A673 (cell line): ENCODE data around the gene NOX3. TPM values are rescaled to one million over a fixed set of nuclear protein-coding genes. Genes with fewer than 3 reads are reported as not detected.

Source experiments
- BruUV-seq: library from RNA; stranded (reverse); fragments of 400-500 nt; replicated peaks from 2 replicates; lab custom pipeline; 2021; lab: Mats Ljungman, UMichigan
- CTCF ChIA-PET: fragments of 300-600 bp; sonication (Branson Sonifier 250); formaldehyde crosslinking; loops from one replicate; lab custom pipeline; 2022; ENCODE audit warnings: antibody characterized with exemption; lab: Charles Lee
- POLR2A ChIA-PET: fragments of 300-600 bp; sonication (Branson Sonifier 250); formaldehyde crosslinking; loops from one replicate; lab custom pipeline; 2022; ENCODE audit warnings: antibody characterized with exemption; ENCODE audit not compliant: low non-redundant PET; lab: Charles Lee
- DNase-seq: peaks from one replicate; pipeline ENCODE4 v3.0.0-alpha.2; 2015; ENCODE audit warnings: low spot score
- H3K27ac ChIP-seq: fragments of 200-600 bp; sonication (generic); 2 replicates; pipeline ENCODE4 v1.5.1; 2016; ENCODE audit warnings: mixed run types, low read depth, mild to moderate bottlenecking, mixed read lengths, antibody characterized with exemption, low read length; ENCODE audit not compliant: poor library complexity, severe bottlenecking
- H3K27me3 ChIP-seq: fragments of 200-600 bp; sonication (generic); replicated peaks from 2 replicates; pipeline ENCODE4 v1.6.1; 2017; ENCODE audit warnings: mixed run types, low read depth, mild to moderate bottlenecking, mixed read lengths, antibody characterized with exemption, low read length; ENCODE audit not compliant: insufficient read depth, poor library complexity
- H3K36me3 ChIP-seq: fragments of 200-600 bp; sonication (generic); 2 replicates; pipeline ENCODE4 v1.6.1; 2016; ENCODE audit warnings: mixed run types, mild to moderate bottlenecking, mixed read lengths, antibody characterized with exemption, low read length; ENCODE audit not compliant: insufficient read depth, poor library complexity, severe bottlenecking
- H3K4me1 ChIP-seq: fragments of 200-600 bp; sonication (generic); 2 replicates; pipeline ENCODE4 v1.6.1; 2017; ENCODE audit warnings: mixed run types, mild to moderate bottlenecking, mixed read lengths, antibody characterized with exemption, low read length; ENCODE audit not compliant: insufficient read depth, poor library complexity, severe bottlenecking
- H3K4me3 ChIP-seq: fragments of 200-600 bp; sonication (generic); 2 replicates; pipeline ENCODE4 v1.5.1; 2016; ENCODE audit warnings: low read depth, mixed run types, mild to moderate bottlenecking, mixed read lengths, low read length; ENCODE audit not compliant: poor library complexity, severe bottlenecking
- H3K9me3 ChIP-seq: fragments of 200-600 bp; sonication (generic); 2 replicates; pipeline ENCODE4 v1.6.1; 2016; ENCODE audit warnings: mixed run types, low read depth, mild to moderate bottlenecking, mixed read lengths, antibody characterized with exemption, low read length; ENCODE audit not compliant: poor library complexity, severe bottlenecking
- CTCF ChIP-seq: fragments of 300-800, 200-600 bp; sonication (generic); conservative IDR thresholded peaks from 2 replicates; pipeline ENCODE4 v1.5.1; 2017; ENCODE audit warnings: low read depth, mild to moderate bottlenecking, antibody characterized with exemption, low read length, moderate library complexity, mixed read lengths
- EZH2 ChIP-seq: fragments of 200-600 bp; sonication (generic); IDR thresholded peaks from 2 replicates; pipeline ENCODE4 v1.6.1; 2017; ENCODE audit warnings: borderline replicate concordance, low read depth, mild to moderate bottlenecking, mixed read lengths, antibody characterized with exemption, low read length; ENCODE audit not compliant: poor library complexity, severe bottlenecking
- intact Hi-C: fragments of 100-400 bp; cut with micrococcal nuclease; formaldehyde crosslinking; loops from one replicate; pipeline ENCODE4 v1.10.0; 2022; ENCODE audit not compliant: unreplicated experiment
- total RNA-seq: library from RNA; stranded (reverse); gene quantifications from 2 replicates; pipeline ENCODE4 v1.2.3, GENCODE V29; 2021

NOX3 gene
- total RNA-seq, 1 experiment from 2014 or later, result not detected

DNA sequence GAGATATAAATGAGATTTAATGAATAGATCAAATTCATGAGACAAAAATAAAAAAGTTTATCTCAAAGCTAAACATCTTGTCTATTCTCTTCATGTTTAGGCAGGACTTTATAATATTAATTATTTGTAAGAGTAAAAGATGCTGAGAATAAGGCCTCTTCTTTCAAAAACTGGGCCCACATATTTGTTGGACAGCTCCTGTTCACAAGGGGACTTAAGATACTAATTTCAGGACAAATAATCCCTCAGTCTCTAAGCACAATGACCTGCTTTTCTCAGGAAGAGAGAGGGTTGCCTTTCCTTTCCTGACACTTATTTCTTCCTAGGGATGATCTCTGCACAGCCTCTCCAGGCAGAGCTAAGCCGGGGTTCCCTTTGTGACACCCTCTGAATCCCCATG lies 43.3 kb downstream of the NOX3 start:
- DNase-seq, result no peak
- BruUV-seq, result no TSS peak
- CTCF ChIA-PET, result no interaction called here
- H3K4me1 ChIP-seq, result no peaks in the 10 kb centered on the region
- TF ChIP-seq CTCF, result no peak
- no peaks in the 10 kb centered on the region for H3K36me3 ChIP-seq
- POLR2A ChIA-PET, result no interaction called here
- no peak overlapping the region for H3K27ac ChIP-seq
- H3K9me3 ChIP-seq, result no peaks in the 10 kb centered on the region
- H3K27me3 ChIP-seq, result no peaks in the 10 kb centered on the region
- intact Hi-C loops, result no loop called here
- no peak overlapping the region for H3K4me3 ChIP-seq

DNA sequence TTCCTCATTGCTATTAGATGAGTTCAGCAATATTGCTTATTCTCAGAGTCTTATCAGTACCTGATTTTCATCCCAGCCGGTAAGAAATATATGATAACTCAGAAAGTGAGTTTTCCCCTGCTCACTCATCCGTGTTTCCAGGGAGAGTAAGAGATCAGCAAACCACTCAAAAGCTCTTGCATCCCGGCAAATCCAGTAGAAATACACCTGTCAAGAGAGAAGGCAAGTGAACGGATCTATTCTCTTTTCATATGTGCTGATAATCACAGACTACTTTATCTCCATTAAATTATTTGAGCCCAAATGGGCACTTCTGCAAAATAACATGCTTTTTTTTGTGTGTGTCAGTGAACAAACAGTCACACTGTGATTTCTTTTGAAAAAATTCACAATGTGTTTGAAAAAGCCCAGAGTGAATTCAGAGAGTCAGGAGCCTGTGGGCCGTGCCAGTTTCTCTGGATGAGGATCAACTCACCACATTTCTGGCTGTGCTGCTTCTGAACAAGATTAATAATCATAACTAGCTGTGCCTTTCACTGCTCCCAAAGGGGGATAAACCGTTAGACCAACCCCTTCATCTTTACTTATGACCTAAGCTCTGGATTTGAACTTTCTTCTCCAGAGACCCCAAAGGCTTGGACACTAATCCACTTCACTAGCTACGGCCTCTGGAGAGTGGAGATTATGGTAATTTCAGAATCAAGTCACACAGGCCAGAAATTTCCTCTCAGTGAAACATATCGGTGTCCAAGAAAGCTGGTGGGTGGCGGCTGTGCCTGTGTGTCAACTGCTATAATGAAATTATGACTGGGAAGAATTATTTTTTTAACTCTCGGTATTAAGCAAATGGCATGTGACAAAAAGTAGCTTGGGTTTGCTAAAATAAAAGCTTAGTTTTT lies 44.2 kb downstream of the NOX3 start:
- TF ChIP-seq EZH2, result no peak
- no peak for TF ChIP-seq CTCF
- H3K9me3 ChIP-seq, result no peaks in the 10 kb centered on the region
- no TSS peak for BruUV-seq
- no peaks in the 10 kb centered on the region for H3K27me3 ChIP-seq
- intact Hi-C loops, result no loop called here
- no peak for DNase-seq
- no peaks in the 10 kb centered on the region for H3K4me1 ChIP-seq
- ChIA-PET POLR2A (no interaction called here), CTCF (no interaction called here)
- H3K27ac ChIP-seq, result no peak overlapping the region
- no peaks in the 10 kb centered on the region for H3K36me3 ChIP-seq
- H3K4me3 ChIP-seq, result no peak overlapping the region

DNA sequence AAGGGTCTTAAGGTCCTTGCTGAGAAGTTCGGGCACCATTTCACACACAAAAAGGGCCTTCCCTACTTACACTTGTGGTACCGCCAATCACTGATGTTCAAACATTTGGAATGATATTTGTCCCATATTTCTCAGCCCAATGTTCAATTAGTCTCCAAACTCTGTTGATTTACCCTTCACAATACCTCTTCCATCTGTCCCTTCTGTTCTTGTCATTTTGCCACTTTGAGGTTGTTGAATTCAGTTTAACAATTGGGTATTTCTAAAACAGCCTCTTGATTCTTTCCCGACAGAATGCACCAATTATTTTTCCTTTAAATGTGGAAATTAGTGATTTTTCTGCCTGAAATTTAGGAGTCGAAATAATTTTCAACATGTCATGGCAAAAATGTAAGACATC lies 46.2 kb downstream of the NOX3 start:
- Histone ChIP-seq H3K27me3 (no peaks in the 10 kb centered on the region), H3K9me3 (no peaks in the 10 kb centered on the region), H3K36me3 (no peaks in the 10 kb centered on the region), H3K4me3 (no peak overlapping the region), H3K4me1 (no peaks in the 10 kb centered on the region), H3K27ac (no peak overlapping the region)
- no peak for DNase-seq
- no TSS peak for BruUV-seq
- intact Hi-C loops, result no loop called here
- TF ChIP-seq CTCF, result no peak
- no peak for TF ChIP-seq EZH2
- ChIA-PET POLR2A (no interaction called here), CTCF (no interaction called here)
